Suprapubic skin (tissue), 3 donors: ENCODE results near the gene SLC24A1.

Experiments
- POLR2AphosphoS5 ChIP-seq, 3 donors: sonication (generic); formaldehyde crosslinking; IDR thresholded peaks; one replicate each; pipeline ENCODE4 v1.6.1; 2017; ENCODE audit warnings: antibody characterized with exemption in 3 of 3
- TF ChIP-seq, protein P1 (sequence below), 2 donors: fragments of 200-600 bp in 1 of 2; fragments of 450-650 bp in 1 of 2; sonication (generic) in 1 of 2; IDR thresholded peaks; one replicate each; pipeline ENCODE4 v1.5.1; 2016 to 2019; ENCODE audit warnings: antibody characterized with exemption in 2 of 2, mild to moderate bottlenecking in 1 of 2, moderate library complexity in 1 of 2

DNA sequence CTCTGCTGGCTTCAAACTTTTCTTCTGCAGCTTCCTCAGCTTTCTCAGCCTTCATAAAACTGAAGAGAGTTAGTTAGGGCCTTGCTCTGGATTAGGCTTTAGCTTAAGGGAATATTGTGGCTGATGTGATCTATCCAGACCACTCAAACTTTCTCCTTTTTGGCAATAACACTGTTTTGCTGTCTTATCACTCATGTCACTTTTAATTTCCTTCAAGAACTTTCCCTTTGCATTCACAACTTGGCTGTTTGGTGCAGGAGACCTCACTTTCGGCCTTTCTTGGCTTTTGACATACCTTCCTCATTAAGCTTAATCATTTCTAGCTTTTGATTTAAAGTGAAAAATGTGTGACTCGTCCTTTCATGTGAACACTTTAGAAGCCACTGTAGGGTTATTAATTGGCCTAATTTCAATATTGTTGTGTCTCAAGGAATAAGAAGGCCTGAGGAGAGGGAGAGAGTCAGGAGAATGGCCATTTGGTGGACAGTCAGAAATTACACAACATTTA is 60.7 kb downstream of the SLC24A1 start:
- TF ChIP-seq POLR2AphosphoS5 (IDR thresholded peaks at IDR 0.05), result no peak
- TF ChIP-seq, protein P1, sequence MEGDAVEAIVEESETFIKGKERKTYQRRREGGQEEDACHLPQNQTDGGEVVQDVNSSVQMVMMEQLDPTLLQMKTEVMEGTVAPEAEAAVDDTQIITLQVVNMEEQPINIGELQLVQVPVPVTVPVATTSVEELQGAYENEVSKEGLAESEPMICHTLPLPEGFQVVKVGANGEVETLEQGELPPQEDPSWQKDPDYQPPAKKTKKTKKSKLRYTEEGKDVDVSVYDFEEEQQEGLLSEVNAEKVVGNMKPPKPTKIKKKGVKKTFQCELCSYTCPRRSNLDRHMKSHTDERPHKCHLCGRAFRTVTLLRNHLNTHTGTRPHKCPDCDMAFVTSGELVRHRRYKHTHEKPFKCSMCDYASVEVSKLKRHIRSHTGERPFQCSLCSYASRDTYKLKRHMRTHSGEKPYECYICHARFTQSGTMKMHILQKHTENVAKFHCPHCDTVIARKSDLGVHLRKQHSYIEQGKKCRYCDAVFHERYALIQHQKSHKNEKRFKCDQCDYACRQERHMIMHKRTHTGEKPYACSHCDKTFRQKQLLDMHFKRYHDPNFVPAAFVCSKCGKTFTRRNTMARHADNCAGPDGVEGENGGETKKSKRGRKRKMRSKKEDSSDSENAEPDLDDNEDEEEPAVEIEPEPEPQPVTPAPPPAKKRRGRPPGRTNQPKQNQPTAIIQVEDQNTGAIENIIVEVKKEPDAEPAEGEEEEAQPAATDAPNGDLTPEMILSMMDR (IDR thresholded peaks at IDR 0.05), result no peak
